Pons (tissue), 1 donor: ENCODE data around the gene SELENOT.

Experiments used
- DNase-seq: peaks from one replicate; pipeline ENCODE4 v3.0.0-alpha.2; 2016; ENCODE audit warnings: low spot score

Gene SELENOT

DNA sequence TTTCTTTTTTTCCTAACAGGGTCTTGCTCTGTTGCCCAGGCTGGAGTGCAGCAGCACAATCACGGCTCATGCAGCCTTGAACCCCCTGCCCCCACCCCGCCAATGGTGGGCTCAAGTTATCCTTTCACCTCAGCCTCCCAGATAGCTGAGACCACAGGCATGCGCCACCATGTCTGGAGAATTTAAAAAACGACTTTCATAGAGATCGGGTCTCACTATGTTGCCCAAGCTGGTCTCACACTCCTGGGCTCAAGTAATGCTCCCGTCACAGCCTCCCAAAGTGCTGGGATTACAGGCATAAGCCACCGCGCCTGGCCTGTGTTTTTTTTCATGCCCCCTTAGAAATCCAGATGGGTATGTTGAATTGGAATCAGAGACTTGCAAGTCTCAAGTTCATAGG is 60.3 kb downstream of the SELENOT start:
- DNase-seq = no peak

DNA sequence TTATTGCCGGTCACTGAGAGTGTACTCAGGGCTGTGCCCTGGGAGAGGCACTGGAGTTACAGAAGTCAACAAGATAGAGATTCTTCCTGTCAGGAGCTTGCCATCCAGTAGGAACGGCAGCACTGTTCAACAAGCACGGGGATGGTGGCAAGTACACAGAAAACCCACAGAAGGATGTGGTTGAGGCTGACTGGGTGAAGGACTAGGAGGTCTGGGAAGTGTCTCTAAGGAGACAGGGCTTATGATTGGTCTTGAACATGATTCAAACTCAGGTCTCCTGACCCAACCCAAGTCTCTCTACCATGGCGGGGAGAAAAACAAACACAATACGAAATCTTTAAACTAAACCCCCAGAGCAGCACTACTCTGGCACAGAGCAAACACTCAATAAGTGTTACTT is 63.0 kb downstream of the SELENOT start:
- DNase-seq = no peak

DNA sequence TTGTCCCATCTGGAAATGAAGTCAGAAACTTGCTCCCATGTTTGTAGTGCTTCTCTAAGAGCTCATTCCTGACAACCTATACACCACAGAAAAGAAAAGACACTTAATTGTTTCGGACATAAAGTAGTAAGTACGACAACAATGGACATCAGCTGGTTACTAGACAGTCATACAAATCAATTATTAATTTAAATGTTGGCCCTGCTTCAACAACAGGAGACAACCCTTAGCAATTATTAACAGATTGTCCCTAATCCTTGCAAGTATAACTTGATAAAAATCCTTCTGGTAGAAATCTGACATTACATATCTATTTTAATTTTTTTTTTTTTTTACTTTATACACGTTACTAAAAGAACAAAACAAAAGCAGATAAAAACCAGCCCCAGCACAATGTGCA is 70.8 kb downstream of the SELENOT start:
- no peak for DNase-seq

DNA sequence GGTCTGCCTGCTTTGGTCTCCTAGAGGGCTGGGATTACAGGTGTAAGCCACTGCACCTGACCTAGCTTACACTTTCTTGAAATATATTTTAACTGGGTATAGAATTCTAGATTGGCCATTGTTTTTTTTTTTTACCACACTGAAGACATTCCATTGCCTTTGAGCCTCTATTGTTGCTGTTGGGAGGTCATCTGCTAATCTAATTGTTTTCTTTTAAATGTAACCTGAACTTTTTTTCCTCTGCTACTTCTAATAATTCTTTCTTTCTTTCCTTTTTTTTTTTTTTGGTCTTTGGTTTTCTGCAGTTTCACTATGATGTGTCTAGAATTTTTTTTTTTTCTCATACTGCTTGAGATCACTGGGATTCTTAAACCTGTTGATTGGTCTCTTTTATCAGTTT is 72.5 kb downstream of the SELENOT start:
- DNase-seq = no peak
